ENCODE results near the gene HOXA9.
A peak's percentile ranks its signal among the peaks of the same experiment; 100 is the strongest.

Gene HOXA9

DNA sequence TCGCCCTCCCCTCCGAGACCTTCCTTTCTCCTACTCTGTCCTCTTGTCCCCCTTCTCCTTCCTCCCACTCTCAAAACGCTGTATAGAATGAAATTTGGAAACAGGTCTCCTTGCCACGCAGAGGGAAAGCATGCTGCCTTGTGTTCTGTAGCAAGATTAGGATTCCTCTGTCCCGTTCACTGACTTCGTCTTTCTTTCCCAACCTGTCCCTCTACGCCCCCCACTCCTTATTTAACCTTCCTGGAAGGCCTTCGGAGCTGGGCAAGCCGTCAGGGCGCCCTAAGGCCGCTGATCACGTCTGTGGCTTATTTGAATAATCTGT, 1.3 kb downstream of the HOXA9 start:
- Histone ChIP-seq H2AK5ac (ENCODE audit: low read depth, low read length) (no peak overlapping the region), H3K4me1 (ENCODE audit: control insufficient read depth in 2 of 2, insufficient read depth in 1 of 2, low read depth in 1 of 2, low read length in 2 of 2) (no peaks in the 10 kb centered on the region), H2BK5ac (ENCODE audit: low read length) (no peak overlapping the region), H2BK12ac (ENCODE audit: low read length) (no peak overlapping the region), H3K14ac (ENCODE audit: low read length) (no peak overlapping the region), H3K36me3 (replicated peaks in 1 of 2; ENCODE audit: control insufficient read depth in 2 of 2, insufficient read depth in 2 of 2, low read length in 2 of 2) (no peaks in the 10 kb centered on the region), H2BK15ac (ENCODE audit: low read length) (no peak overlapping the region), H2BK120ac (ENCODE audit: low read depth, low read length) (no peak overlapping the region), H3K23ac (ENCODE audit: low read depth, low read length, poor library complexity) (no peak overlapping the region), H4K8ac (ENCODE audit: low read depth, low read length) (no peak overlapping the region), H3K4me2 (ENCODE audit: insufficient read depth, low read length, poor library complexity, severe bottlenecking) (no peak overlapping the region), H3K79me1 (ENCODE audit: low read depth, low read length) (peaks cover 2% of the 10 kb centered on the region), H2AFZ (ENCODE audit: low read length) (peak overlapping the region; percentile 73), H3K4ac (ENCODE audit: low read length) (no peak overlapping the region), H3K9me3 (replicated peaks in 1 of 2; ENCODE audit: control insufficient read depth in 2 of 2, insufficient read depth in 1 of 2, low read depth in 1 of 2, low read length in 2 of 2) (peaks cover 12 to 30% of the 10 kb centered on the region in 2 donors), H3K27ac (replicated peaks; ENCODE audit: low read length) (no peak overlapping the region), H4K91ac (ENCODE audit: low read depth, low read length, poor library complexity) (no peak overlapping the region), H3K27me3 (ENCODE audit: control insufficient read depth in 3 of 3, insufficient read depth in 3 of 3, low read depth in 1 of 3, low read length in 3 of 3) (peaks cover 73 to 97% (median 95%) of the 10 kb centered on the region in 3 experiments), H3K9ac (ENCODE audit: low read depth, low read length, poor library complexity) (no peak overlapping the region), H3K4me3 (ENCODE audit: low read length in 2 of 2) (no peak overlapping the region), H3K18ac (ENCODE audit: low read length) (no peak overlapping the region)
- WGBS, 2 donors (ENCODE audit: extremely low coverage in 2 of 2, insufficient read length in 2 of 2, insufficient replicate concordance in 1 of 2) = no CpG with 5 or more reads among the region's 12 CpGs
- no peak for DNase-seq (ENCODE audit: low spot score)

- no CpG with 5 or more reads among the region's 24 CpGs for WGBS, 2 donors (ENCODE audit: extremely low coverage in 2 of 2, insufficient read length in 2 of 2, insufficient replicate concordance in 1 of 2)
- Histone ChIP-seq H3K23ac (ENCODE audit: low read depth, low read length, poor library complexity) (peak overlapping the region; percentile 75), H3K79me1 (ENCODE audit: low read depth, low read length) (peaks cover 2% of the 10 kb centered on the region), H3K4ac (ENCODE audit: low read length) (no peak overlapping the region), H3K36me3 (replicated peaks in 1 of 2; ENCODE audit: control insufficient read depth in 2 of 2, insufficient read depth in 2 of 2, low read length in 2 of 2) (no peaks in the 10 kb centered on the region), H3K9me3 (replicated peaks in 1 of 2; ENCODE audit: control insufficient read depth in 2 of 2, insufficient read depth in 1 of 2, low read depth in 1 of 2, low read length in 2 of 2) (peaks cover 15 to 32% of the 10 kb centered on the region in 2 donors), H2BK12ac (ENCODE audit: low read length) (no peak overlapping the region), H4K91ac (ENCODE audit: low read depth, low read length, poor library complexity) (no peak overlapping the region), H3K4me1 (ENCODE audit: control insufficient read depth in 2 of 2, insufficient read depth in 1 of 2, low read depth in 1 of 2, low read length in 2 of 2) (no peaks in the 10 kb centered on the region), H2BK120ac (ENCODE audit: low read depth, low read length) (no peak overlapping the region), H3K27me3 (ENCODE audit: control insufficient read depth in 3 of 3, insufficient read depth in 3 of 3, low read depth in 1 of 3, low read length in 3 of 3) (peaks cover 73 to 97% (median 95%) of the 10 kb centered on the region in 3 experiments), H2BK5ac (ENCODE audit: low read length) (no peak overlapping the region), H3K9ac (ENCODE audit: low read depth, low read length, poor library complexity) (no peak overlapping the region), H2AFZ (ENCODE audit: low read length) (no peak overlapping the region), H3K4me2 (ENCODE audit: insufficient read depth, low read length, poor library complexity, severe bottlenecking) (no peak overlapping the region), H3K4me3 (ENCODE audit: low read length in 2 of 2) (no peak overlapping the region), H4K8ac (ENCODE audit: low read depth, low read length) (no peak overlapping the region), H3K18ac (ENCODE audit: low read length) (no peak overlapping the region), H2AK5ac (ENCODE audit: low read depth, low read length) (no peak overlapping the region), H3K14ac (ENCODE audit: low read length) (no peak overlapping the region), H2BK15ac (ENCODE audit: low read length) (no peak overlapping the region), H3K27ac (replicated peaks; ENCODE audit: low read length) (no peak overlapping the region)
- no peak for DNase-seq (ENCODE audit: low spot score)
Observed at GRCh38 chr7:27163288-27164044, 1.9 kb downstream of the HOXA9 start.

DNA sequence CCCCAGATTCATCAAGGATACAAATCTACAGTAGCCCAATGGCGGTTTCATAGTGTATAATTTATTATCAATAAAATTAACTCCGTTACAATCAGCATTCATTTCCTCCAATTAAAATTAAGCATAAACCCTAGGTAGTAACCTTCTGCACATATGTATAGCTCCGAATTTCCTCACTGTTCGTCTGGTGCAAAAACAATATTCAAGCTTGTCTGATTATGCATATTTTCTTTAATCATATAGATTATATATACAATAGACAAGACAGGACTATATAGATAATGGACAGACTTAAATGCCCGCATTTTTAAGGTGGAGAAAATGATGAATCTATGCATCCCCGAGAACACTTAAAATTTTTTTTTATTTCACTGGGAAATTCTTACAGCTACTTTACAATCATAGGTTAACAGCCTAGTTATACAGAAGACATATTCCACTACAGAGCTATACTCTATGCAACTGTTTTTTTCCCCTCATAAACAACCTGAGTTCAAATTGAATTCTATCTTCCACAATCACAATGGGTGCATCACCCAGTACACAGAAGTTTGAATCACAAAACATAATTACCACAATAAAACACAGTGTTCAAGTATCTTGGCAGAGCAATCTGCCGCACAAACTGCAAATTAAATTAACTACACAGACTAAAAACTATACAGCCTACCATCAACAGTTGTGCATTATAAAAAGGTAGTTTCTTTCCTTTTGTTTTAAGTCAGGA, 2.6 kb downstream of the HOXA9 start:
- Histone ChIP-seq H3K27ac (replicated peaks; ENCODE audit: low read length) (no peak overlapping the region), H3K9me3 (replicated peaks in 1 of 2; ENCODE audit: control insufficient read depth in 2 of 2, insufficient read depth in 1 of 2, low read depth in 1 of 2, low read length in 2 of 2) (peaks cover 16 to 33% of the 10 kb centered on the region in 2 donors), H3K9ac (ENCODE audit: low read depth, low read length, poor library complexity) (no peak overlapping the region), H3K36me3 (replicated peaks in 1 of 2; ENCODE audit: control insufficient read depth in 2 of 2, insufficient read depth in 2 of 2, low read length in 2 of 2) (no peaks in the 10 kb centered on the region), H4K8ac (ENCODE audit: low read depth, low read length) (no peak overlapping the region), H3K18ac (ENCODE audit: low read length) (no peak overlapping the region), H3K23ac (ENCODE audit: low read depth, low read length, poor library complexity) (no peak overlapping the region), H3K14ac (ENCODE audit: low read length) (no peak overlapping the region), H3K4me1 (ENCODE audit: control insufficient read depth in 2 of 2, insufficient read depth in 1 of 2, low read depth in 1 of 2, low read length in 2 of 2) (no peaks in the 10 kb centered on the region), H3K4me3 (ENCODE audit: low read length in 2 of 2) (no peak overlapping the region), H3K79me1 (ENCODE audit: low read depth, low read length) (peaks cover 2% of the 10 kb centered on the region), H2BK120ac (ENCODE audit: low read depth, low read length) (no peak overlapping the region), H3K27me3 (ENCODE audit: control insufficient read depth in 3 of 3, insufficient read depth in 3 of 3, low read depth in 1 of 3, low read length in 3 of 3) (peaks cover 72 to 97% (median 95%) of the 10 kb centered on the region in 3 experiments), H2AFZ (ENCODE audit: low read length) (no peak overlapping the region), H4K91ac (ENCODE audit: low read depth, low read length, poor library complexity) (no peak overlapping the region), H3K4me2 (ENCODE audit: insufficient read depth, low read length, poor library complexity, severe bottlenecking) (no peak overlapping the region), H2BK12ac (ENCODE audit: low read length) (no peak overlapping the region), H2BK15ac (ENCODE audit: low read length) (no peak overlapping the region), H2BK5ac (ENCODE audit: low read length) (no peak overlapping the region), H2AK5ac (ENCODE audit: low read depth, low read length) (no peak overlapping the region), H3K4ac (ENCODE audit: low read length) (no peak overlapping the region)
- WGBS, 2 donors (ENCODE audit: extremely low coverage in 2 of 2, insufficient read length in 2 of 2, insufficient replicate concordance in 1 of 2) = no CpG with 5 or more reads among the region's 7 CpGs
- no peak for DNase-seq (ENCODE audit: low spot score)
